Ishikawa (cell line): ENCODE results near the gene ADAMTS1.

Source experiments
- CEBPB ChIP-seq: IDR thresholded peaks from 2 replicates; pipeline ENCODE4 v1.6.1; 2012
- CREB1 ChIP-seq: IDR thresholded peaks from 2 replicates; pipeline ENCODE4 v1.6.1; 2012; ENCODE audit warnings: low read depth
- EGR1 ChIP-seq: IDR thresholded peaks from 2 replicates; pipeline ENCODE4 v1.6.1; 2012
- EP300 ChIP-seq: IDR thresholded peaks from 2 replicates; pipeline ENCODE4 v1.6.1; 2012; ENCODE audit warnings: borderline replicate concordance
- FOXM1 ChIP-seq: IDR thresholded peaks from 2 replicates; pipeline ENCODE4 v1.6.1; 2012; ENCODE audit warnings: low read depth, borderline replicate concordance
- NFIC ChIP-seq: IDR thresholded peaks from 2 replicates; pipeline ENCODE4 v1.6.1; 2012
- RAD21 ChIP-seq: IDR thresholded peaks from 2 replicates; pipeline ENCODE4 v1.6.1; 2012; ENCODE audit warnings: low read depth
- REST ChIP-seq: IDR thresholded peaks from 2 replicates; pipeline ENCODE4 v1.6.1; 2012; ENCODE audit warnings: low read depth, mild to moderate bottlenecking
- TAF1 ChIP-seq: IDR thresholded peaks from 2 replicates; pipeline ENCODE4 v1.6.1; 2012; ENCODE audit warnings: low read depth, mild to moderate bottlenecking
- TCF12 ChIP-seq: IDR thresholded peaks from 2 replicates; pipeline ENCODE4 v1.6.1; 2012; ENCODE audit warnings: low read depth
- TEAD4 ChIP-seq: IDR thresholded peaks from 2 replicates; pipeline ENCODE4 v1.6.1; 2012
- YY1 ChIP-seq: IDR thresholded peaks from 2 replicates; pipeline ENCODE4 v1.6.1; 2012; ENCODE audit warnings: low read depth
- ZBTB7A ChIP-seq: IDR thresholded peaks from 2 replicates; pipeline ENCODE4 v1.6.1; 2012; ENCODE audit warnings: low read depth
- TF ChIP-seq, protein P1 (sequence below): IDR thresholded peaks from 2 replicates; pipeline ENCODE4 v1.6.1; 2012
- TF ChIP-seq, protein P2 (sequence below): IDR thresholded peaks from 2 replicates; pipeline ENCODE4 v1.6.1; 2012

The ADAMTS1 gene

GRCh38 chr21:26887251-26887650 lies 42.0 kb upstream of the ADAMTS1 start:
- TF ChIP-seq, protein P1, sequence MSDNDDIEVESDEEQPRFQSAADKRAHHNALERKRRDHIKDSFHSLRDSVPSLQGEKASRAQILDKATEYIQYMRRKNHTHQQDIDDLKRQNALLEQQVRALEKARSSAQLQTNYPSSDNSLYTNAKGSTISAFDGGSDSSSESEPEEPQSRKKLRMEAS: no peak
- TF ChIP-seq YY1: no peak

DNA sequence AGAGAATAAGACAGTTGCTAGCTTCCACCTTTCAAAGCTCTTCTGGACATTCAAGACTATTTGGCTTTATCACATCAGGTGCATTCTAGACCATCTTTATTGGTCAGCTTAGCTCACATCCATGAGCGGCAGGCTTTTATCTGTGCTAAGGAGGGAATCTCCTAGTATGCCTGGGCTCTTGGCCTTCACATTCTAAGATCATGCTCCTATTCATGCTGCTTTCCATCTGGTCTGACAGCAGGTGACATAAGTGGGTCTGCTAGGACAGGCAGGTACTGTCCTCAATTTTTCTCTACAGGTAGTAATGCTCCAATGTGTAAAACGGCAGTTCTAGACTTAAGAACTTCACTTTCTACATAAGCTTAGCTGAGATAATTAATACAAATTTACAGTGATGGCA lies 39.2 kb upstream of the ADAMTS1 start:
- TF ChIP-seq, protein P2, sequence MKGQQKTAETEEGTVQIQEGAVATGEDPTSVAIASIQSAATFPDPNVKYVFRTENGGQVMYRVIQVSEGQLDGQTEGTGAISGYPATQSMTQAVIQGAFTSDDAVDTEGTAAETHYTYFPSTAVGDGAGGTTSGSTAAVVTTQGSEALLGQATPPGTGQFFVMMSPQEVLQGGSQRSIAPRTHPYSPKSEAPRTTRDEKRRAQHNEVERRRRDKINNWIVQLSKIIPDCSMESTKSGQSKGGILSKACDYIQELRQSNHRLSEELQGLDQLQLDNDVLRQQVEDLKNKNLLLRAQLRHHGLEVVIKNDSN: no peak
- TF ChIP-seq TEAD4 (no peak), RAD21 (no peak), EGR1 (no peak), CREB1 (no peak), EP300 (no peak), NFIC (no peak), TAF1 (no peak), ZBTB7A (no peak), YY1 (no peak), REST (no peak), CEBPB (no peak), FOXM1 (no peak), TCF12 (no peak)
- TF ChIP-seq, protein P1: no peak

GRCh38 chr21:26883768-26884167 lies 38.6 kb upstream of the ADAMTS1 start:
- TF ChIP-seq, protein P1: no peak
- TF ChIP-seq EGR1: no peak
- TF ChIP-seq RAD21: no peak
- TF ChIP-seq FOXM1: no peak
- no peak for TF ChIP-seq NFIC
- TF ChIP-seq YY1: no peak
- TF ChIP-seq REST: no peak
- TF ChIP-seq TCF12: no peak
- no peak for TF ChIP-seq CEBPB
- TF ChIP-seq, protein P2: no peak
- no peak for TF ChIP-seq TEAD4
- TF ChIP-seq CREB1: no peak
- TF ChIP-seq ZBTB7A: no peak
- no peak for TF ChIP-seq EP300
- TF ChIP-seq TAF1: no peak

DNA sequence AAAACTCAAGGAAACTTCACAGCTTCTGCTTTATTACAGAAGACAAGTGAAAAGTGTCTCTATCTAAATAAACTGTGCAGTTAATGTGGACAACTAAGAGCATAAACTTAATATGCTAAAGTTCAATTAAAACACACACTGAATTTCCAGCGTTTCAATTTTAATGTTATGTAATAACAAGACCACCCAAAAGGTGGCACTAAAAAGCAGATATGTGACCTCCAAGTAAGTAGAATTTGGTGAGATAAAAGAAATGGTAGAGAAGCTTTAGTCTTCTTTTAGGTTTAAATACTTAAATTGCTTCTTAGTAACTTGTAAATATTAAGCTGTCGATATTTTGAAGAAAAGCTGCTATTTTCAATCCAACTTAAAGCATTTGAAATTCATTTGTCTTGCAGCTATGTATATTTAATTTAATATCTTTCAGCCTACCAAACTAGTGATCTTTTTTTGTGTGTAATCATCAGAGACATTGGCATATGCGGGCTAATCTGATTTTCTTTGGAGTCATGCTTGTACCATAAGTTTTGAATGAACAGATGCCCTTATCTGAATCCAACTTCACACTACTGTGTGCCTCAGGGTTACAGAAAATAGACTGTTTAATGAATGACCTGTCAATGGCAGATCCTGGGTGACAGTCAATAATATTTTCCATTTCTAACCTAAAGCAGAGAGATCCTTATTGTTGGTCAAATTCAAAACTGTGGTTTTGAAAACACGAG lies 36.5 kb upstream of the ADAMTS1 start:
- peak; percentile 58 for TF ChIP-seq RAD21
- TF ChIP-seq, protein P2: no peak

DNA sequence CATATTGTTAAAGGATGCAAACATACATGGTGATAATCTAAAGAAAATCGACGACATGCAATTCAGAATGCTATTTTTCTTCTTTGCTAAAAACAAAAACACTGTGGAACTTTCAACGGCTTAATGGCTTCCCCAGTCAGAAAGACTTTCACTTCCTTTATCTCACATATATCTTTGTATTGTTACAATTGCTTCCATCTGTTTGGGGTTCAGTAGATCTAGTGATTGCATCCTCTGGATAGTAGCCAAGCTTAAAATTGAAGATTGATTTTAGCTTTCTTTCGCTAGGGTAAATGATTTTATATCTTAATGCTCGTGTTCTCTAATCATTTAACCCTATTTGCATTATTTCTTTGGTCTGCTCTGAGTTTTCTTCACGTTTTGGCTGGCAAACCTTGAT lies 31.8 kb upstream of the ADAMTS1 start:
- no peak for TF ChIP-seq RAD21

DNA sequence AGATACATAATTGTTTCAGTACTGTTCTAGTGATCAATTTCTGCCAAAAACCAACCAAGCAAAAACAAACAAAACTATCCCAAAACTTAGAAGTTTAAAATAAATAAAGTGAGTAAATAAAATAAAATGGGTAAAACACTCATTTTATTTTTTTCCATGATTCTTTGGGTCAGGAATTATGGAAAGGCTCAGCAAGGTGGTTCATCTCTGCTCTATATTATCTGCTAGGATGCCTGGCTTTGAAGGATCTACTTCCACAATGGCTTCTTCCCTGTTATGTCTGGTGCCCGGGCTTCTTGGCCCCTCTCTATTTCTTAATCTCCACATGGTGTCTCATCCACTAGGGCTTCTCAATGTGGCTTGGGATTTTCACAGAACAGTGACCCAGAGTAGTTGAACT lies 29.1 kb upstream of the ADAMTS1 start:
- no peak for TF ChIP-seq TEAD4
- TF ChIP-seq REST: no peak
- TF ChIP-seq NFIC: no peak
- no peak for TF ChIP-seq TAF1
- TF ChIP-seq CREB1: no peak
- TF ChIP-seq, protein P1: no peak
- no peak for TF ChIP-seq CEBPB
- TF ChIP-seq TCF12: no peak
